ENCODE results near the gene CRELD1. TPM values are rescaled to one million over a fixed set of nuclear protein-coding genes. Genes with fewer than 3 reads are reported as not detected.
"Not testable (repeated sequence)": the region's sequence is repeated elsewhere in the genome, so short reads cannot be mapped to it uniquely, and the experiment has no call there.

The CRELD1 gene
- total RNA-seq, 6 experiments from 2014 or later: 11.3 to 22.6 (median 12.4) TPM

DNA sequence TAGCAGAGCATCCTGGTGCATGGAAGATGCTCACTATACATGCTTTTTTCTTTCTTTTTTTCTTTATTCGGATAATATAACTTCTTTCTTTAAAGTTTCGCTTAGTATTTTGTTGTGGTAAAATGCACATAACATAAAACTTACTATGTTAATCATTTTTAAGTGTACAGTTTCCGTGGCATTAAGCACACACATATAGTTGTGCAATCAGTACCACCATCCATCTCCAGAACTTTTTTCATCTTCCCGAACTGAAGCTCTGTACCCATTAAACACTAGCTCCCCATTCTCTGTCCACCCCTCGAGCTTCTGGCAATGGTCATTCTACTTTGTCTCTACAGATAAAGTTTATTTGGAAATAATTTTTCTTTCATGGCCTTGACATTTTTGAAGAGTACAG is 44.2 kb upstream of the CRELD1 start:
- TF ChIP-seq CTCF (IDR thresholded peaks at IDR 0.05): no peak
- Mint-ChIP-seq H3K36me3 (ENCODE audit: low read depth) (peaks cover 32% of the 10 kb centered on the region), H3K9me3 (peaks cover under 1% of the 10 kb centered on the region; the same call in 1 of the 2 replicates), H3K4me1 (ENCODE audit: low read depth) (peaks cover 55% of the 10 kb centered on the region), H3K27me3 (ENCODE audit: insufficient read depth) (no peaks in the 10 kb centered on the region), H3K27ac (peak overlapping the region; percentile 26; the same call in 1 of the 2 replicates), H3K4me3 (no peak overlapping the region)
- no peak for DNase-seq

DNA sequence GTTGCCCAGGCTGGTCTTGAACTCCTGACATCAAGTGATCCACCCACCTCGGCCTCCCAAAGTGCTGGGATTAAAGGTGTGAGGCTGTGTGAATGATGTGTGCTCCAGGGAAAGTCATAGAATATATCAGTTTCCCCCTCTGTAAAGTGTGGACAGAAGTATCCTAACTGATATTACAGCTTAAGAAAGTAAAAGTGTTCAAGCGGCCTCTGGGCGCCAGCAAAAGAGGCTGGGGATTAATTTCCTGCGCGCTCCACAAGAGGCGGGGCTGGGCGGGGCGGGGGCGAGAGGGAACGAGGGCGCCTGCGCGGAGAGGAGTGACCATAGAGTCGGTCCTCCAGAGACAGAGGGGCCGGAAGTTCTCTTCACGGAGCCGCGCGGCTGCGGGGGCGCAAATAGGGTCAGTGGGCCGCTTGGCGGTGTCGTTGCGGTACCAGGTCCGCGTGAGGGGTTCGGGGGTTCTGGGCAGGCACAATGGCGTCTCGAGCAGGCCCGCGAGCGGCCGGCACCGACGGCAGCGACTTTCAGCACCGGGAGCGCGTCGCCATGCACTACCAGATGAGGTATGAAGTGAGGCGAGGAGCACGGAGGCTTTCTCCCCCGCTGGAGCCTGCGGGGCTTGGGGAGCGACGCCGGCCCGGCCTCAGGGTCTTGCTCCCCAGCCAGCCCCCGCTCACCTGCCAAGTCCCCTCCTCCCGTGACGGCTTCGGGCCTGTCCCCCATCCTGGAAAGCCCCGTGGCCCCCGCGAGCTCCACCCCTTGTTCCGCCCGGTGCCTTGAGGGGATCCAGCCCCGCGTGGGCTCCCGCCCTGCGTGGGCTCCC is 43.2 kb upstream of the CRELD1 start, which contains the start of gene JAGN1:
TSS of gene JAGN1 (plus strand) at position 362 of the 823 bp plus-strand sequence. CDS start at position 475, 113 bp downstream.
- Mint-ChIP-seq H3K9me3 (peaks cover 9% of the 10 kb centered on the region), H3K27me3 (ENCODE audit: insufficient read depth) (no peaks in the 10 kb centered on the region), H3K4me1 (ENCODE audit: low read depth) (peaks cover 54% of the 10 kb centered on the region), H3K4me3 (peak within 1 kb of the TSS; percentile 100), H3K36me3 (ENCODE audit: low read depth) (peaks cover 41% of the 10 kb centered on the region), H3K27ac (peak within 1 kb of the TSS; percentile 97)
- peak; percentile 75 for DNase-seq
- TF ChIP-seq CTCF (IDR thresholded peaks at IDR 0.05): peak; percentile 30; the same call in 1 of the 2 replicates

GRCh38 chr3:9891072-9891622 is 42.5 kb upstream of the CRELD1 start:
- peak overlapping the region; percentile 100 for H3K4me3 Mint-ChIP-seq
- H3K9me3 Mint-ChIP-seq: peaks cover 9% of the 10 kb centered on the region
- H3K4me1 Mint-ChIP-seq (ENCODE audit: low read depth): peaks cover 54% of the 10 kb centered on the region
- no peaks in the 10 kb centered on the region; the same call in 1 of the 2 replicates for H3K27me3 Mint-ChIP-seq (ENCODE audit: insufficient read depth)
- no peak for DNase-seq
- peak overlapping the region; percentile 97 for H3K27ac Mint-ChIP-seq
- H3K36me3 Mint-ChIP-seq (ENCODE audit: low read depth): peaks cover 45% of the 10 kb centered on the region
- no peak for TF ChIP-seq CTCF (IDR thresholded peaks at IDR 0.05)

DNA sequence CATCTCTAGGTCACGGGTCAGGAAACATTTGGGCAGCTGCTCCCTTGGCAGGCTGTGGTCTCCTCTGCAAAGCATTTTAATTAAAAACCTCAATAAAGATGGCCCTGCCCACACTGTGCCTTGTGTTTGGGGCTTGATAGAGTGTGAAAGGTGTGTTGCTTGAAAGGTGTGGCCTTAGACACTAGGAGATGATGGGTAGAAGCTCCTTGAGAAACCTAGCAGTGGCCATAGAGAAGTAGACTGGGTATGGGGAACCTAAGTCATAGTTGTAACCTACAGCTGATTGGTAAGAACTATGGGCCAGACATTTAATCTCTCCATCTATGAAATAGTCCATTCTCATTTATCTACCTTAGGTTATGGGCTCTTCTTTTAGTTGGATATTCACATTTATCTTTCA is 39.9 kb upstream of the CRELD1 start:
- DNase-seq: no peak
- Mint-ChIP-seq H3K27me3 (ENCODE audit: insufficient read depth) (no peaks in the 10 kb centered on the region; the same call in 1 of the 2 replicates), H3K4me1 (ENCODE audit: low read depth) (peaks cover 68% of the 10 kb centered on the region), H3K9me3 (peaks cover 9% of the 10 kb centered on the region), H3K4me3 (0 out of 2 replicates have a peak overlapping the region, but pooled peaks have one; percentile 0), H3K36me3 (ENCODE audit: low read depth) (peaks cover 45% of the 10 kb centered on the region), H3K27ac (peak overlapping the region; percentile 54)
- no peak for TF ChIP-seq CTCF (IDR thresholded peaks at IDR 0.05)

GRCh38 chr3:9895715-9896114 is 37.9 kb upstream of the CRELD1 start:
- not testable (repeated sequence) for H3K9me3 Mint-ChIP-seq; DNase-seq; H3K27me3 Mint-ChIP-seq (ENCODE audit: insufficient read depth); H3K4me3 Mint-ChIP-seq; H3K27ac Mint-ChIP-seq
- H3K4me1 Mint-ChIP-seq (ENCODE audit: low read depth): peaks cover 63% of the 10 kb centered on the region
- peaks cover 45% of the 10 kb centered on the region for H3K36me3 Mint-ChIP-seq (ENCODE audit: low read depth)

DNA sequence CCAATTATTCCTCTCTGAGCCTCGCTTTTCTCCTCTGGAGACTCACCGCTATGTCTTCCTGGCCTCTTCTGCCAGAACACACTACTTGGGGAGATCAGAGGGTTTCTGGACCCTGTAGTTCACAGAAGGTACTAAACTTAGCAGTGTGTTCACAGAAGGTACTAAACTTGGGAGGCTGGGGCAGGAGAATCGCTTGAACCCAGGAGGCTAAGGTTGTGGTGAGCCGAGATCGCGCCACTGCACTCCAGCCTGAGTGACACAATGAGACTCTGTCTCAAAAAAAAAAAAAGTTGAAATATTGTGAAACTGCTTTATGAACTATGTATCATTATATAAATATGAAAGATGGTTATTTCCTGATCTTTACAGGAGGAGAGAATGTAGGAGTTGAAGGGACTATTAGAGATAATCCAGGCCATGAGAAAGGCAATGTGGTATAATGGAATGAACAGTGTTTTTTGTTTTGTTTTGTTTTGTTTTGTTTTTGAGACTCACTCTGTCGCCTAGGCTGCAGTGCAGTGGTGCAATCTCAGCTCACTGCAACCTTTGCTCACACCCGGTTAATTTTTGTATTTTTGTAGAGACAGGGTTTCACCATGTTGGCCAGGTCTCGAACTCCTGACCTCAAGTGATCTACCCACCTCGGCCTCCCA is 36.8 kb upstream of the CRELD1 start:
- DNase-seq; H3K27me3 Mint-ChIP-seq (ENCODE audit: insufficient read depth); H3K4me3 Mint-ChIP-seq; H3K9me3 Mint-ChIP-seq: not testable (repeated sequence)
- peak overlapping the region; percentile 13; the same call in 1 of the 2 replicates for H3K27ac Mint-ChIP-seq
- H3K4me1 Mint-ChIP-seq (ENCODE audit: low read depth): peaks cover 63% of the 10 kb centered on the region
- H3K36me3 Mint-ChIP-seq (ENCODE audit: low read depth): peaks cover 37% of the 10 kb centered on the region

All from HFFc6 (cell line).